HG03432 (cell line): ENCODE results near the gene DCLRE1A.

Experiments used
- ATAC-seq: cut with Tn5 transposase; IDR thresholded peaks from one replicate; pipeline ENCODE4 v1.9.1; 2021; ENCODE audit warnings: mild to moderate bottlenecking, moderate library complexity; ENCODE audit not compliant: unreplicated experiment

Gene DCLRE1A

DNA sequence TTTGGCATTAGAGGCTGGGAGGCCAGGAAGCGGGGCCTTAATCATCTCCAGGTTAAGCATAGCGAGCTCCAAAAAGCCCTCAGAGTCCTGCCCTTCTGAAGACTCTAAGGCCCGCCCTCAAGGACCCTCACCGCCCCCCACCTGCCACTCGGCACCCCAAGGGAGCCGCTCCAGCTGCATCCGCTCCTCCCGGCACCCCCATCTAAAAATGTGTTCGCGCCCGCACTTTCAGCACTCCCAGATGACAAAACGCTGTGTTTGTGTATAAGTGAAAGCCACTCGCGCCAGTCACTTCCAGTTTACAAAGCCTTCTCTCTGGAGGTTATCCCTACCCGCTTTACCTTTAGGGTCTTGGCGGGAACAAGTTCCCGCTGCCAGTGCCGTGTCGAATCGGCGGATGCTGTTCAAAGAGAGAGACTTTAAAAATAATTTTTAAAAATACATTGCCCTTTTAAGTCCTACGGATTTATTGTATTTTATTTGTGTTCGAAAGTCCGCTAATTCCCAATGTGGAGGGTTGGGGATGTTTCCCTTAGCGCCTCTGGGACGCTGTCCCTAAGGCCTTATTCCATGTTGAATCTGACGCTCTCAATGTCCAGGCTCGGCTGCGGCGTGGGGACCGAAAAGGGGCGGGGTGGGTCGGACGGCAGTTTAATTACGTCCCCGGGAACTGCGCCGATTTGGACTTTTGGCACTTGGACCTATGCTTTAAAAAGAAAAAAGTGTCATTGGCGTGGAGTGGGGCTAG, at the start of gene DCLRE1A, which contains the start of gene NHLRC2:
Gene DCLRE1A, minus strand, starts transcription at position 70 of the 748 bp plus-strand sequence. CDS start 900 bp downstream, outside the sequence.
Gene NHLRC2, plus strand, starts transcription at position 649 of the 748 bp plus-strand sequence. CDS start 212 bp downstream, outside the sequence.
- ATAC-seq = peak; percentile 52

DNA sequence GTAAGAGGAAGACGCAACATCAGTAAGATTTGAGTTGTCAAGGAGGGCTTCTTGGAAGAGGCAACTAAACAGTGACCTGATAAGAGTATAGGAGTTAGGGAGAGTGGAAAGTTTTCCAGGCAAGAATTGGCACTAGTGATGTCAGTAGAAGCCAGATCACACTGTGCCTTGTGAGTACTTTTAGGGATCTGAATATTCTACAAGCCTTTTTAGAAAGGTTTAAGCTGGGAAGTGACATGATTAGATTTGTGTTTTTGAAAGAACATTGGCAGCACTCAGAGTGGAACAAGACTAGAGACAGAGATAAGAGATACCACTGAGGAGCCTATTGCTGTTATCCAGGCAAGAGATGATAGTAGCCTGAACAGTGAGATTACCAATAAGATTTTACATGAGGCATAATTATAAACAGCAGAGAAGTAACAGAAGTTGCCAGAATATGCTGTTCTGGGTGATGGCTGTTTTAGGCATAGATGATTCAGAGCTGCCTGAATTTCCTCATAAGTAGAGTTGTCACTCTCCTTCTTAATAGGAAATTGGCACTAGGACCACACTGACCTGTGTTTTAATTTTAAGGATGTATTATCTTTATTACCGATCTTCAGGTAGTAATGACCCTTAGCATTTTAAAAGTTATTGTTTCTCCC, 46.2 kb upstream of the DCLRE1A start:
- no peak for ATAC-seq

DNA sequence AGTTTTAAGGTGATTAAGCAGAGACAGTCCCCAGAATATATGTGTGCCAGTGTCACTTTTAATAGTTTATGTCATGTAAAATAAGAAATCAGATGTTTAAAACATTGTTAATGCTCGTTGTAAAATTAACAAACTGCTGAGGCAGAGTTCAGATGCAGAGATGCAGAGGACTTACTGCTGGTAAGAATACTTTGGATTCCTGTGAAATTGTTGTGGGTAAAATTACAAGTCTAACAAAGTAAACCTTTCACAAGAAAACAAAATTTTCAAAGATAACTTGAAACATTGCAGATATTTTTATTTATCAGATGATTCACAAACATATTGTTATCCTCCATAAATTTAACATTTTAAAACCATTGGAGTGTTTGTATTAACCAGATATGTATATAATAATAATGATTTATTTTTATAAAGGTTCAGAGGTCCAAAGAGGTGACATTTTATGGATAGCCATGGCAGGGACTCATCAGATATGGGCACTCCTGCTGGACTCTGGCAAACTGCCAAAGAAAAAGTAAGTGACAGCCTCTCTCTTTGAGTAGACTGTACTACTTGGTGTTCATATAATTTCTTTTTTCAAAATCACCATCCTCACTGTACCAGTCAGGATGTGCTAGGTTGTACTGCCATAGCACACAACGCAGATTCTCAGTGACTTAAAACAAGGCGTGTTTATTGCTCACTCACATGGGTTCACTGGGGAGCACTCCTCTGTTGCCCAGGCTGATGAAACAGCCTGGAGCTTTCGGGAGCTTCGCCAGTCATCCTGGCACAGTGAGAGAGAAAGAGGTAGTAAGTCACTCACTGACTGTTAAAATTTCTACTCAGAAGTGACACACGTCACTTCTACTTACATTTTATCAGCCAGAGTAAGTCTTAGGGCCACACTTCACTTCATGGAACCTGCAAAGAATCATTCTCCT, 44.1 kb upstream of the DCLRE1A start:
- ATAC-seq = no peak

DNA sequence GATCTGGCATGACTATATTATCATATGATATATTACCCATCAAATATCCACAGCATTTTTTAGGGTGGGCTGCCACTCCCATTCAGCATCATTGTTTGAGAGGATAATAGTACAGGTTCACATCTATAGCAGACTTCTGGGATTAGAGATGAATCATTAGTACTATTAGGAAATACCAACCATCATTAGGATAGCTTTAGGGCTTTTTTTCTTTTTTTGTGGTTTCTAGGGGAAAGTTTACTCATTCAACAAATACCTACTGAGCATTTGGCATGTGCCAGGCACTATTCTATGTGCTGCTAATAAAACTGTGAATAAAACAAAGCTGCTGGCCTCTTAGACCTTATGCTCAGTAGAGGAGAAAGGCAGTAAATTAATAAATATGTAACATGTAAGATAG, 41.1 kb upstream of the DCLRE1A start:
- ATAC-seq = no peak

DNA sequence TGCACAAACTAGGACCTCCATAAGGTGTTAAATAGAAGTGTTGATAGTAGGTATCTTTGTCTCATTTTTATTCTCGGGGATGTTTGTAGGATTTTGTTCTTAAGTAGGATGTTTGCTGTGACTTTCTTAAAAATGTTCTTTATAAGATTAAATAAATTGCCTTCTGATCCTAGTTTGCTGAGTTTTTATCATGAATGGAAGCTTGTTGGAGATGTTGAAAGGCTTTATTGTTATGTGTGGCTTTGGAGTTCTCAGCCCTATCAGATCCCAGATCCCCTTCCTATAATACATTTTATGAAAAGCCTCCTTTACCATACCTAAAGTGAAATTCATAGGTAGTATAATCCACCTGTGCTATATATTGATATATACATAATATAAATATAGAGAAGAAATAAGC, 40.7 kb upstream of the DCLRE1A start:
- no peak for ATAC-seq

DNA sequence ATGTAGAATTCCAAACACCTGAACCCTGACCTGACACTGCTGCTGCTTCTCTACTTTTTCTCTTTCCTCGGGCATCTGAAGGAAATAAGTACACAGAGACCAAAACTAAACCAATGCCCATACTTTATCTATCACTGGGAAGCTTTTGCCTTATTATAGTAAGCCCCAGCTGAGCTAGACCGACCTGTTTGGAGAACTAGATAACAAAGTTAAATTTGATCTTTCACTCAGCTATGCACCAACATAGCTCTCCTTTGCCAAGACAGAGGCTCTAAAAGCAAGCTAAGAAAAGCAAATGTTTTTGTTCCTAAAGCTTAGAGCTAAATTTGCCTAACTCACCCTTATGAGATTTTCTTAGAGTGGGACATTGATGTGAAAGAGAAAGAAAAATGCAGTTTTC, 39.7 kb upstream of the DCLRE1A start:
- no peak for ATAC-seq

DNA sequence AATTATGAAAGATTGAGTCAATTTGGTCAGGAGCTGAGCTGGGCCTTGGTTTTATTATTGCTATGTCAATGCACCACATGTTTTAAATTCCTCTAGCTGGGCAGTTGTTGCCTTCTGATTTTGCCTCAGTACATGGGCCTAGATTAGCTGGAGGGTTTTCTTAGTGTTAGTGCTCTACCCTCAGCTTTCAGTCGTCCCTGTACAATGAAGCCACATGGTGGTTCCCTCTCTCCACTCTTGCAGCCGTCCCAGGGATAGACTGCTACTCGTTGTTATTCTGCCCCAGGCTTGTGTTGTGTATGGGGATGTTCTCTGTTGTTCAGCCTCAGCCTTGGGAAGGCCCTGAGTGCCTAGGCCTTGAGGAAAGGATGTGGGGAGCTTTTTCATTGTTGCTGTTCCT, 37.6 kb upstream of the DCLRE1A start:
- no peak for ATAC-seq

DNA sequence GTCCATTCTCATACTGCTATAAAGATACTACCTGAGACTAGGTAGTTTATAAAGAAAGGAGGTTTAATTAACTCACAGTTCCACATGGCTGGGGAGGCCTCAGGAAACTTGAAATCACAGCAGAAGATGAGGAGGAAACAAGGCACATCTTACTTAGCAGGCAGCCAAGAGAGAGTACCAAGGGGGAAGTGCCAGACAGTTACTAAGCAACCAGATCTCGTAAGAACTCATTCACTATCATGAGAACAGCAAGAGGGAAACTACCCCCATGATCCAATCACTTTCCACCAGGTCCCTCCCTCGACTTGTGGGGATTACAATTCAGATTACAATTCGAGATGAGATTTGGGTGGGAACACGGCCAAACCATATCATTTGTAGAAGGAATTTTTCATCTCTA, 36.9 kb upstream of the DCLRE1A start:
- no peak for ATAC-seq

DNA sequence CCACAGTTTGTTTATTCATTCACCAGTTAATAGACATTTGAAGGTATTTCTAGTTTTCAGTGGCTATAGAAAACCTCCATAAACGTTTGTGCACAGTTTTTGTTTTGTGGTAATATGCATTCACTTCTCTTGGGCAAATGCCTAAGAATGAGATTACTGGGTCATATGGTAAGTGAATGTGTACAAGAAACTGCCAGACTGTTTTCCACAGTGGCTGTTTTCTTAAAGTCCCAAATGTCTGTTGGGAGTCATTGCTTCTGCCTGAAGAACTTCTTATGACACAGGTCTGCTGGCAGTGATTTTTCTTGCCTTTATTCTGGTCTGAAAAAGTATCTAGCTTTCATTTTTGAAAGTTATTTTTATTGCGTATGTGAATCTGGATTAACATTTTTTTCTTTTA, 36.0 kb upstream of the DCLRE1A start:
- no peak for ATAC-seq

DNA sequence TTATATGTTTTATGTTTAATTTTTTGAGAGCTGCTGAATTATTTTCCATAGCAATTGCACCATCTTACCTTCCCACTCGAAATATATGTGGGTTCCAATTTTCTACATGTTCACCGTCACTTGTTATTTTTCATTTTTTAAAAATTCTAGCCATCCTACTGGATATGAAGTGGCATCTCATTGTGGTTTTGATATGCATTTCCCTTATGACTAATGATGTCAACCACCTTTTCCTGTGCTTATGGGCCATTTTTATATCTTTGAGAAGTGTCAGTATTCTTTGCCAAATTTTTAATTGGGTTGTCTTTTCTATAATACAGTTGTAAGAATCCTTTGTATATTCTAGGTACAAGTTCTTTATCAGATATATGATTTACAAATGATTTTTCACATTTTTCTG, 28.4 kb upstream of the DCLRE1A start:
- no peak for ATAC-seq

DNA sequence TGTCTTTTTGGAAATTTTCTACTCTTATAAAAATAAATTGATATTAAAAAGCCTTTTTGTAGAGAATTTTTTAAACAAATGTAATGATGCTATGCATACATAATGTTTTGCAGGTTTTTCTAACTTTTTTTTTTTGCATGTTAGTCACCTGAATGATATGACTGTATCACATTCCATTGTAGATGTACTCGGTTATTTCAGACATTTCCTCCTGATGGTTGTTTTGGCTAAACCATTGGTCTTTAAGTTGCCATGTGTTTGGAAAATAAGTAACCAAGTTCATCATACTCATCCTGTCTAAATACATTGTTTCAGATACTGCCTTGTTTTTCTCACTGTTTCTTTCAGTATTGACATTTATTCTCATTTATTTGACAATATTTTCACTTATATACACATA, 26.4 kb upstream of the DCLRE1A start:
- no peak for ATAC-seq

DNA sequence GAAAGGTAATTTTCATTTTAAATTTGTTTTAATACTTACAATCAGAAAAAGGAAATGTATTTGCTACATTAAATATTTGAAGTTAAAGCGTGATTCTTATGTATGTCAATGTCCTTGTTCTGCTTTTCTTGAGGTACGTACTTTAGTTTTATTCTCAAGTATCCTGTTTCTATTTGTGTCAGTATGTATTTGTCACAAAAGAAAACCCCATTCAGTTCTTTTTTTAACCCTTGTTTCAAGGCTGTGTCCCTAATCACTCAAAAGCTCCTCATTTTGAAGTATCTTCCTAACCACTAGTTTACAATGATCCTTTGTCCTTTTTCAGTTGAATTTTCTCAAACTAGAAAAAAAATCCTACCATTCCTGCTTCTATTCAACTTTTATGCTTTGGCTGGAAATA, 25.8 kb upstream of the DCLRE1A start:
- ATAC-seq = peak; percentile 92

DNA sequence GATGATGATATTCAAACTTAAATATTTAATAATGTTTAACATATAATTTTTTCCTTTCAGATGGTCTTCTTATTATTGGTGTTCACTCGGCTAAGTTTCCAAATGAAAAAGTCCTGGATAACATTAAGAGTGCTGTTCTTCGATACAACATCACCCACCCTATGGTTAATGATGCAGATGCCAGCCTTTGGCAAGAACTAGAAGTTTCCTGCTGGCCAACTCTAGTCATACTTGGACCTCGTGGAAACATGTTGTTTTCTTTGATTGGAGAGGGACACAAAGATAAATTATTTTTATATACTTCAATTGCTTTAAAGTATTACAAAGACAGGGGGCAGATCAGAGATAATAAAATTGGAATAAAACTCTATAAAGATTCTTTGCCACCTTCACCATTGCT, 22.6 kb upstream of the DCLRE1A start:
- no peak for ATAC-seq

DNA sequence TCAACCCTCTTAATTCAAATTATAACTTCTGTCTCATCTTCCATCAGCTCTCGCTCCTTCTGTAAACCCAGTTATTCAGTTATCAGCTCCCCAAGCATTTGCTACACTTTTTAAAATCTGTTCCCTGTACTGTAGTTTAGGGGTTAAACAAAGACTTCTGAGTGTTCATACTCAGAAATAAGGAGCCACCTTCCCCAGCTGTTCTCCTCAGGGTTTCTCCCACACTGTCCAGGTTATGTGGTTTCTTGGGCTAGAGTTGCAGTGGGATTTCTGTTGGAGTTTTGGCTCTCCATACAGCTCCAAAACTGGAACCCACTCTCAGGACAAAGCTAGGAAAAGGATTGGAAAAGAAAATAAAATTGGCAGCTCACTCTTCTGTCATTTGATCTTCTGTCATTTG, 21.3 kb upstream of the DCLRE1A start:
- no peak for ATAC-seq

DNA sequence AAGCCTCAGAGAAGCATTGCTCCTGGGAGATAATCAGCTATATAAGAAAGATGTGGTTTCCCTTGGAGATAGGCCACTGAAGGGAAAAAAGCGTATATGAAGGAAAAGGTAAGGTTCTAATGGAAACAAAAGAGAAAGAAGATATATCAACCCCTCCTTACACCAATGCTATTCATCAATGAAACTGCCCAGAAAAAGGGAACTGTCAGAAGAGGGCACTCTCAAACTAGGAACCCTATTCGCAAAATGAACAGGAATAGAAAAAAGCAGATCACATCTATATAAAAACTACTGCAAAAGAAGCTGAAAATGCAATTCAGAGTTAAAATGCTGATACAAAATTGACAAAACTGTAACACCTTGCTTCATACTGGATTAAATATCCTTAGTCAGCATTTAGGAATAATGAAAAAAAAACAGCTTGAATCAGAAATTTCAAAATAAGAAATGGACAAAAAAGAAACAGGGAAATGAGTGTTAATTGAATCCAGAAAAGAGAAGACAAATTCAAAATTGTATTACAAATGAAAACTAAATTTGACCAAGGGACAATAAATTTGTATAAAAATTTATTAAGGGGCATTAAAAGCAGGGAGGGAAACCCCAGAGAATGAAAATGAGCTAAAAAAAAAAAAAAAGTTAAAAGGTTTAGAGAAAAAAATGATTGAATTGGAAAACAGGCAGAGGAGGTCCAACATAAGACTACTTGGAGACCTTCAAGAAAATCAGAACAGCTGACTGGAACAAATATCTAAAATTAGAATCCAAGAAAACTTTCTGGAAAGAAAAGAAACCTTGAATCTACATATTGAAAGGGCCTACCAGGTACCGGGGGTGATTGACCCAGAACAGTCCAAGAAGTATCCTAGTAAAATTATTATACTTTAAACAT, 18.5 kb upstream of the DCLRE1A start:
- no peak for ATAC-seq

DNA sequence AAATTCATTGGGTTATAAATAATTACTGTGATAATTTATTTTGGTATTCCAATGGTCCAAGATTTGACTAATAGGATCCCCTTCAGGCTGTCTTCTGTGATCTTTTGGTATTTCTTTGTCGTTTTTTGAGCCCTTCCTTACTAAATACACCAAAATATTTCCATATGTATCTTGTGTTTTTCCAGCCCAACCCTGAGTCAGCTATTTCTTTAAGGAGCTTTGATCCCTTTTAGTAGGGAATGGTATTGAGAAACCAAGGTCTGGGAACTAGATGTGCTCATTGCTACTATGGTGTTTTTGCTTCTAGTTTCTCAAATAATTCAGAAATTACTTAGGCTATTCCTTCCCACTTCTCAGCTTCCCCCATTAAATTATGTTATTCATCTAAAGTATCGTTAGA, 15.9 kb upstream of the DCLRE1A start:
- no peak for ATAC-seq

DNA sequence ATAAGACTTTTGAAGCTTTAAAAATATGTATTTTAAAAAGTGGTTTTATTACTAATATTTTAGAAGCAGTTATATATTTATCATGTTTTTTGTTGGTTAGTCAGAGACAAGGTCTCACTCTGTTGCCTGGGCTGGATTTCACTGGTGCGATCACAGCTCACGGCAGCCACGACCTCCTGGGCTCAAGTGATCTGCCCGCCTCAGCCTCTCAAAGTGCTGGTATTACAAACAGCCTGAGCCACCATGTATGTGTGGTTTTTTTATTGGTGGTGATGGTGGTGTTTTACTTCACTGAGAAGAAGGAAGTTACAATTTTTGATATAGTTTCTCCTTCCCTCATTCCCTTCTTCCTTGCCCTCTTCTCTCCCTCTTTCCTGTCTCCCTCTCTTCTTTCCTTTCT, 14.0 kb upstream of the DCLRE1A start:
- no peak for ATAC-seq

DNA sequence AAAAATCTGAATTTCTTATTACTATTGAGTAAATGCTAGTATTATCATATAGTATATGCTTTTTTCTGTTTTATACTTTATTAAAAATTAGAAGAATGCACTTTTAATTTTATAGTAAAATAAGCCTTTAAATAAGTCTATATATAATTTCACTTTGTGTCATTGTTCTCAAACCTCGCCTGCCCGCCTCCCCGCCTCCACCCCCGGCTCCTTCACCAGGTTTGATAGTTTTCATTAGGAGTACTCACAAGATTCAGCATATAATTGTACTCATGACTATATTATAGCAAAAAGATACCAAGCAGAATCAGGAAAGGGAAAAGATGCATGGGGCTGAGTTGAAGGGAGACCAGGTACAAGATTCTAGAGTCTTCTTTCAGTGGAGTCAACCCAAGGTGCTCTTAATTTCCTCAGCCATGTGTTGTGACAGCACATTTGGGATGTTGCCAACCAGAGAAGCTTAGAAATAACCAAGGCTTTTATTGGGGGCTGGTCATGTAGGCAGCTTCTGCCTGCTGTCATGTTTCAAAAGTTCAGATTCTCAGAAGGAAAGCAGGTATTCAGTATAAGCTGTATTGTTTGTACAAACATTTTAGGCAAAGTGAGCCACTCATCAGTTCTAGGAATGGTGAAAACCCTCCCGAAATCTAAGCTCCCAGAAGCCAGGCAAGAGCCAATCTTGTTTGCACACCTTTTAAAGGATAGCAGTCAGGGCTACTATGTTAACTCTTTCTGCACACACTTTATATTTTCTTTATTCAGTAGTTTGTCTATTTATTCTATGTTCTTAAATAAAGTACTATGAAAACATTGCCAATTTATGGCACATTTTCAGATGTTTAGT, 12.9 kb upstream of the DCLRE1A start:
- ATAC-seq = no peak

DNA sequence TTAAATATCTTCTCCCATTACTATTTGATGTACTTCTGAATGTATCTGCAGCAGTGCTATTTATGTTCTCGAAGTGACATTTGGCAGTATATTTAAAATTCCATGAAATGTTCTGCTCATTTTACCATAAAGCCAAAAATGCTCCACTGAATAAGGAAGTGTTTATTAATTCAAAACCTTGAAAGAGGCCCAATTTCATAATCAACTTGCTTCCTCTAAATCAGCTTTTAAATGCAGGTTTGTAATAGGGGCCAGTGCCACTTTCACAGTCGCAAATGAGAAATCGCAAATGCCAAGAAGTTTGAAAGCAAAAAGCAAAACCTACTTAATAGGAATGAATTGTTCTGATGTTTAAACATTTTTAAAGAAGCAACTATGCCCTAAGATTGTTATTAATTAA, 12.0 kb upstream of the DCLRE1A start:
- no peak for ATAC-seq

DNA sequence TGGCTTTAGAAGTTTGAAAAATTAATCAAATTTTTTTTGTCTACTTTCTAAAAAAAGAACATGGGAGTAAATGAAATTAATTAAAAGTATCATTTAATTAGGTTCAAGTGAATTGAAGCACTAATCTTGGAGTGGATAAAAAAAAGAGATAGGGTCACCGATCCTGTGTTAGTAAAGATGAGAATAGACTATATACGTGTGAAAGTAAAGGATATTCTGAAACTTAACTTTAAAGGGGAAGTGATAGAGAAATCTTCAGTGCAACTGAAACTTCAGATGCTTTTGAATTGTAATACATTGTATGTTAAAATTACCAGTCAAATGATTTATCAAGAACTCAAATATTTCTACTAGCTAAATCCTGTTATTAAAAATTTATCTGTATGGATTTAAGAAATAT, 5.4 kb upstream of the DCLRE1A start:
- ATAC-seq = peak; percentile 40
